ENCODE results near the gene RAB3GAP2.

DNA sequence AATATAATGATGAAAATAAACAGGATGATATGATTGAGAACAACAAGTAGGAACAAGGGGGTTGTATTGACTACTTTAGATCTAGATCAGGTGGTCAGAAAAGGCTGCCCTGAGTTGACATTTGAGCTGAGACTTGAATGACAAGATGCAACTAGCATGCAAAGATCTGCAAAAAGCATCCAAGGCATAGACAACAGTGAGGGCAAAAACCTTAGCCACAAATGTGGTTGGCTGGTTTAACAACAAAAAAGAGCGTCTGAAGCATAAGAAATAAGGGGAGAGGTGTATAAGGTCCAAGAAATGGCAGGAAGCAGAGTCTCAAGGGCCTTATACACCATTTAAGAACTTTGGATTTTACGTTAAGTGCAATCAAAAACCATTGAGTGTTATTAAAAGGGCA, 3.2 kb downstream of the RAB3GAP2 start:
- no peak for TF ChIP-seq POLR2A (IDR thresholded peaks at IDR 0.05; ENCODE audit: low read length)
- TF ChIP-seq GATA1 (IDR thresholded peaks at IDR 0.05; ENCODE audit: low read depth, low read length): no peak

Data from erythroblast (primary cell).